SHP77 treated with DMSO at 0.1 percent for 48 hours (cell line): Measurements from ENCODE around the gene CCL2.

Experiments
- DNase-seq: peaks from one replicate; lab custom pipeline; 2025; lab: John Stamatoyannopoulos, UW

The CCL2 gene

GRCh38 chr17:34265711-34266110 lies 10.6 kb downstream of the CCL2 start:
- no peak for DNase-seq

GRCh38 chr17:34269969-34270368 lies 14.9 kb downstream of the CCL2 start, which contains the start of gene CCL7:
Gene CCL7 (plus strand): TSS chr17:34270221. CDS start chr17:34270291, 70 bp downstream.
- DNase-seq, result no peak

GRCh38 chr17:34275881-34276280 lies 20.8 kb downstream of the CCL2 start:
- DNase-seq, result no peak

- no peak for DNase-seq
Measured at GRCh38 chr17:34276826-34277225, 21.7 kb downstream of the CCL2 start.

GRCh38 chr17:34283571-34283970 lies 28.5 kb downstream of the CCL2 start:
- DNase-seq, result no peak

GRCh38 chr17:34285286-34285792 lies 30.3 kb downstream of the CCL2 start, which contains the start of gene CCL11:
Gene CCL11 (plus strand): TSS chr17:34285742. CDS start chr17:34285809, 67 bp downstream.
- DNase-seq, result no peak

GRCh38 chr17:34287875-34288274 lies 32.8 kb downstream of the CCL2 start:
- no peak for DNase-seq

- DNase-seq, result no peak
Measured at GRCh38 chr17:34290586-34290985, 35.5 kb downstream of the CCL2 start.

GRCh38 chr17:34291721-34292348 lies 36.8 kb downstream of the CCL2 start:
- DNase-seq, result no peak

- no peak for DNase-seq
Measured at GRCh38 chr17:34299027-34299426, 43.9 kb downstream of the CCL2 start.

- DNase-seq, result no peak
Measured at GRCh38 chr17:34299956-34300577, 45.0 kb downstream of the CCL2 start.

- DNase-seq, result no peak
Measured at GRCh38 chr17:34300652-34301370, 45.7 kb downstream of the CCL2 start.

- DNase-seq, result no peak
Measured at GRCh38 chr17:34301986-34302385, 46.9 kb downstream of the CCL2 start.

GRCh38 chr17:34302636-34303035 lies 47.6 kb downstream of the CCL2 start:
- DNase-seq, result no peak

- DNase-seq, result no peak
Measured at GRCh38 chr17:34303606-34304005, 48.5 kb downstream of the CCL2 start.

GRCh38 chr17:34305061-34305460 lies 50.0 kb downstream of the CCL2 start:
- no peak for DNase-seq

GRCh38 chr17:34305606-34306005 lies 50.5 kb downstream of the CCL2 start:
- DNase-seq, result no peak

GRCh38 chr17:34306466-34306865 lies 51.4 kb downstream of the CCL2 start:
- DNase-seq, result no peak
